ENCODE results near the gene TEF.

TEF gene

GRCh38 chr22:41355895-41356294, 25.8 kb upstream of the TEF start (continued):
- TF ChIP-seq POU6F1 (CRISPR knock-in tag; IDR thresholded peaks at IDR 0.05; ENCODE audit: borderline replicate concordance, low read depth) (no peak), CSRNP3 (CRISPR knock-in tag; IDR thresholded peaks at IDR 0.05) (no peak), ZNF565 (CRISPR knock-in tag; conservative IDR thresholded peaks at IDR 0.05; ENCODE audit: low read depth) (no peak), ZFP3 (CRISPR knock-in tag; IDR thresholded peaks at IDR 0.05) (no peak), ZC3H10 (CRISPR knock-in tag; IDR thresholded peaks at IDR 0.05) (no peak), PATZ1 (CRISPR knock-in tag; IDR thresholded peaks at IDR 0.05; ENCODE audit: borderline replicate concordance) (no peak), PPARA (CRISPR knock-in tag; IDR thresholded peaks at IDR 0.05; ENCODE audit: borderline replicate concordance) (no peak), OSR1 (CRISPR knock-in tag; IDR thresholded peaks at IDR 0.05) (no peak), RARB (CRISPR knock-in tag; IDR thresholded peaks at IDR 0.05) (no peak)

- TF ChIP-seq RARB (CRISPR knock-in tag; IDR thresholded peaks at IDR 0.05), result no peak
- TF ChIP-seq SNAI2 (CRISPR knock-in tag; IDR thresholded peaks at IDR 0.05), result no peak
- no peak for TF ChIP-seq ISL1 (CRISPR knock-in tag; IDR thresholded peaks at IDR 0.05)
- TF ChIP-seq ARNTL (CRISPR knock-in tag; IDR thresholded peaks at IDR 0.05; ENCODE audit: borderline replicate concordance, low read depth), result no peak
- no peak for TF ChIP-seq CSDC2 (CRISPR knock-in tag; IDR thresholded peaks at IDR 0.05)
- no peak for TF ChIP-seq TCF4 (CRISPR knock-in tag; IDR thresholded peaks at IDR 0.05; ENCODE audit: borderline replicate concordance)
- ATAC-seq, result no peak
Observed at GRCh38 chr22:41356430-41357028, 25.2 kb upstream of the TEF start.

GRCh38 chr22:41357191-41357590, 24.6 kb upstream of the TEF start:
- ATAC-seq, result no peak
- TF ChIP-seq CSDC2 (CRISPR knock-in tag; IDR thresholded peaks at IDR 0.05) (no peak), GLIS3 (CRISPR knock-in tag; IDR thresholded peaks at IDR 0.05) (no peak), CREB5 (CRISPR knock-in tag; IDR thresholded peaks at IDR 0.05; ENCODE audit: low read depth) (no peak), TCF4 (CRISPR knock-in tag; IDR thresholded peaks at IDR 0.05; ENCODE audit: borderline replicate concordance) (no peak), ESRRG (CRISPR knock-in tag; IDR thresholded peaks at IDR 0.05) (no peak), OSR1 (CRISPR knock-in tag; IDR thresholded peaks at IDR 0.05) (no peak), ZC3H10 (CRISPR knock-in tag; IDR thresholded peaks at IDR 0.05) (no peak), ZNF70 (CRISPR knock-in tag; IDR thresholded peaks at IDR 0.05) (no peak), CSRNP3 (CRISPR knock-in tag; IDR thresholded peaks at IDR 0.05) (no peak), ISL1 (CRISPR knock-in tag; IDR thresholded peaks at IDR 0.05) (no peak), TOX (CRISPR knock-in tag; IDR thresholded peaks at IDR 0.05; ENCODE audit: borderline replicate concordance) (no peak), RARB (CRISPR knock-in tag; IDR thresholded peaks at IDR 0.05) (no peak), ZNF8 (CRISPR knock-in tag; IDR thresholded peaks at IDR 0.05) (no peak), SNAI2 (CRISPR knock-in tag; IDR thresholded peaks at IDR 0.05) (no peak), POU6F1 (CRISPR knock-in tag; IDR thresholded peaks at IDR 0.05; ENCODE audit: borderline replicate concordance, low read depth) (no peak), ARNTL (CRISPR knock-in tag; IDR thresholded peaks at IDR 0.05; ENCODE audit: borderline replicate concordance, low read depth) (no peak), TSHZ2 (CRISPR knock-in tag; IDR thresholded peaks at IDR 0.05) (no peak)

Measured in SK-N-SH treated with all-trans-retinoic acid at 6 μM for 48 hours (cell line).